Activated CD8-positive, alpha-beta T cell treated with anti-CD3 and anti-CD28 coated beads for 36 hours (primary cell): ENCODE data around the gene SYNGR2. TPM values are rescaled to one million over a fixed set of nuclear protein-coding genes. Genes with fewer than 3 reads are reported as not detected.

Experiments used
- ATAC-seq: fragments of 200-7000 bp; cut with Tn5 transposase; one replicate; pipeline ENCODE4 v1.10.0; 2021; ENCODE audit warnings: mild to moderate bottlenecking, moderate library complexity
- CTCF ChIA-PET: fragments of 350-600 bp; sonication (Branson Sonifier 250); formaldehyde crosslinking; loops from one replicate; lab custom pipeline; 2021; ENCODE audit warnings: antibody characterized with exemption; lab: Charles Lee
- POLR2A ChIA-PET: fragments of 350-600 bp; sonication (Branson Sonifier 250); formaldehyde crosslinking; loops from one replicate; lab custom pipeline; 2021; ENCODE audit warnings: antibody characterized with exemption; lab: Charles Lee
- DNase-seq: peaks from one replicate; pipeline ENCODE4 v3.0.0-alpha.2; 2020
- H3K27ac Mint-ChIP-seq: one replicate; pipeline ENCODE4 v1.8.0; 2021; ENCODE audit warnings: mild to moderate bottlenecking, mixed read lengths
- H3K27me3 Mint-ChIP-seq: one replicate; pipeline ENCODE4 v1.8.0; 2021; ENCODE audit warnings: mixed read lengths
- H3K36me3 Mint-ChIP-seq: one replicate; pipeline ENCODE4 v1.8.0; 2021; ENCODE audit warnings: low read depth, mixed read lengths
- H3K4me1 Mint-ChIP-seq: one replicate; pipeline ENCODE4 v1.8.0; 2021; ENCODE audit warnings: low read depth, mixed read lengths
- H3K4me3 Mint-ChIP-seq: one replicate; pipeline ENCODE4 v1.8.0; 2021; ENCODE audit warnings: mild to moderate bottlenecking, moderate library complexity, mixed read lengths
- H3K9me3 Mint-ChIP-seq: one replicate; pipeline ENCODE4 v1.8.0; 2021; ENCODE audit warnings: mixed read lengths
- intact Hi-C: fragments of 100-400 bp; cut with micrococcal nuclease; formaldehyde crosslinking; loops from one replicate; pipeline ENCODE4 v1.10.0; 2022
- total RNA-seq, 2 experiments: library from RNA; stranded (reverse); gene quantifications; one replicate each; pipeline ENCODE4 v1.2.3, GENCODE V29; 2021
- TF ChIP-seq, protein P1 (sequence below): fragments of 200-600 bp; IDR thresholded peaks from one replicate; pipeline ENCODE4 v1.8.0; 2022; ENCODE audit warnings: antibody characterized with exemption, mild to moderate bottlenecking

Gene SYNGR2
- total RNA-seq, 2 experiments from 2014 or later = 92.6 to 95.1 TPM

DNA sequence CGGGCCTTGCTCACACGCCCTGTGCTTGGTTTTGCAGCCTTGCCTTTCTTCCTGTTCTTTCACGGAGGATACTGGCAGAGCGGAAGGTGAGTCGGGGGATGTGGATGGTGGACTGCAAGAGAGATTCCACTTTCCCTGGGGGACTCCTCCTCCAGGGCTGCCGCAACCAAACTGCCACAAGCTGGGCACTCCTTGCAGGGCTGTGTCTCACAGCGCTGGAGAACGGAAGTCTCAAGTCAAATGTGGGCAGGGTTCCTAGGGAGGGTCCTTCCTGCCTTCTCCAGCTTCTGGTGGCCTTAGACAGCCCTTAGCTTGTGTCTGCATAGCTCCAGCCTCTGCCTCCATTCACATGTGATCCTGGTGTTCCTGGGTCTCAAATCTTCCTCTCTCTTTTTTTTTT is 34.3 kb downstream of the SYNGR2 start:
- no peaks in the 10 kb centered on the region for H3K36me3 Mint-ChIP-seq
- H3K27ac Mint-ChIP-seq = no peak overlapping the region
- ATAC-seq (no peak), DNase-seq (no peak)
- H3K4me1 Mint-ChIP-seq = no peaks in the 10 kb centered on the region
- TF ChIP-seq, protein P1, sequence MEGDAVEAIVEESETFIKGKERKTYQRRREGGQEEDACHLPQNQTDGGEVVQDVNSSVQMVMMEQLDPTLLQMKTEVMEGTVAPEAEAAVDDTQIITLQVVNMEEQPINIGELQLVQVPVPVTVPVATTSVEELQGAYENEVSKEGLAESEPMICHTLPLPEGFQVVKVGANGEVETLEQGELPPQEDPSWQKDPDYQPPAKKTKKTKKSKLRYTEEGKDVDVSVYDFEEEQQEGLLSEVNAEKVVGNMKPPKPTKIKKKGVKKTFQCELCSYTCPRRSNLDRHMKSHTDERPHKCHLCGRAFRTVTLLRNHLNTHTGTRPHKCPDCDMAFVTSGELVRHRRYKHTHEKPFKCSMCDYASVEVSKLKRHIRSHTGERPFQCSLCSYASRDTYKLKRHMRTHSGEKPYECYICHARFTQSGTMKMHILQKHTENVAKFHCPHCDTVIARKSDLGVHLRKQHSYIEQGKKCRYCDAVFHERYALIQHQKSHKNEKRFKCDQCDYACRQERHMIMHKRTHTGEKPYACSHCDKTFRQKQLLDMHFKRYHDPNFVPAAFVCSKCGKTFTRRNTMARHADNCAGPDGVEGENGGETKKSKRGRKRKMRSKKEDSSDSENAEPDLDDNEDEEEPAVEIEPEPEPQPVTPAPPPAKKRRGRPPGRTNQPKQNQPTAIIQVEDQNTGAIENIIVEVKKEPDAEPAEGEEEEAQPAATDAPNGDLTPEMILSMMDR = no peak
- CTCF ChIA-PET = interaction anchor here (0.6 to 0.9 kb wide), 3 partner anchors 22 to 109 kb away, joined by 3 read pairs; no protein-coding TSS in a partner anchor
- no peak overlapping the region for H3K4me3 Mint-ChIP-seq
- no peaks in the 10 kb centered on the region for H3K27me3 Mint-ChIP-seq
- POLR2A ChIA-PET = no interaction called here
- intact Hi-C loops = no loop called here
- H3K9me3 Mint-ChIP-seq = no peaks in the 10 kb centered on the region

DNA sequence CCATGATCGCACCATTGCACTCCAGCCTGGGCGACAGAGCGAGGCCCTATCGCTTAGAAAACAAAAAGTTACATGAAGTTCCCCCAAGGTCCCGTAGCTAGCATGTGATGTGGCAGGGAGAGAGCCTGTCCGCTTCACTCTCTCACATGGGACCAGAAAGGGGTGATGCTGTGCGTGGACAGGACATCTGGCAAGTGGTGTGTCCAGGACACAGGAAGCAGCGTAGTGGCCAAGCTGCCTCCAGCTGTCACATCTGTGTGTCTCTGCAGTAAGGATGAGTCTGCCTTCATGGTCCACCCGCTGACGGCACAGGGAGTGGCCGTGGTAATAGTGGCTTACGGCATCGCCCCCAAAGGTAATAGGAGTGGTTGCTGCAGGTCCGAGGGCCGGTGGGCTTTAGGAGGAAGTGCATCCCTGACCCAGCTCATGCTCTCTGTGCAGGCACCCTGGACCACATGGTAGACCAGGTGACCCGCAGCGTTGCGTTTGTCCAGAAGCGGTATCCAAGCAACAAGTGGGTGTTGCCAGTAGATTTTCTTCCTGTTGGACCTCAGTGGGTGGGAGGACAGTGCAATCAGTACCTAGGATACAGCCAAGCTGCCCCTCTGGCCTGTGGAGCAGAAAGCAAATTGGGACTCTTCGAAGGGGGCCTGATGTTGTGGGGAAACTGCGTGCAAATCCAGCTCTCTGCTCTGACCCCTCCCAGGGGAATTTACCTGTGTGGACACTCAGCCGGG is 36.2 kb downstream of the SYNGR2 start:
- intact Hi-C loops = no loop called here
- Mint-ChIP-seq H3K4me1 (no peaks in the 10 kb centered on the region), H3K27me3 (no peaks in the 10 kb centered on the region), H3K4me3 (no peak overlapping the region), H3K36me3 (no peaks in the 10 kb centered on the region), H3K27ac (no peak overlapping the region), H3K9me3 (no peaks in the 10 kb centered on the region)
- TF ChIP-seq, protein P1 = no peak
- ATAC-seq (no peak), DNase-seq (no peak)
- ChIA-PET POLR2A (interaction anchor here (1.0 to 1.4 kb wide), 3 partner anchors 9 to 109 kb away, joined by 3 to 4 read pairs (median 3); no protein-coding TSS in a partner anchor), CTCF (interaction anchor here (0.6 to 1.5 kb wide), 2 partner anchors 47 to 91 kb away, joined by 3 to 4 read pairs; no protein-coding TSS in a partner anchor)

DNA sequence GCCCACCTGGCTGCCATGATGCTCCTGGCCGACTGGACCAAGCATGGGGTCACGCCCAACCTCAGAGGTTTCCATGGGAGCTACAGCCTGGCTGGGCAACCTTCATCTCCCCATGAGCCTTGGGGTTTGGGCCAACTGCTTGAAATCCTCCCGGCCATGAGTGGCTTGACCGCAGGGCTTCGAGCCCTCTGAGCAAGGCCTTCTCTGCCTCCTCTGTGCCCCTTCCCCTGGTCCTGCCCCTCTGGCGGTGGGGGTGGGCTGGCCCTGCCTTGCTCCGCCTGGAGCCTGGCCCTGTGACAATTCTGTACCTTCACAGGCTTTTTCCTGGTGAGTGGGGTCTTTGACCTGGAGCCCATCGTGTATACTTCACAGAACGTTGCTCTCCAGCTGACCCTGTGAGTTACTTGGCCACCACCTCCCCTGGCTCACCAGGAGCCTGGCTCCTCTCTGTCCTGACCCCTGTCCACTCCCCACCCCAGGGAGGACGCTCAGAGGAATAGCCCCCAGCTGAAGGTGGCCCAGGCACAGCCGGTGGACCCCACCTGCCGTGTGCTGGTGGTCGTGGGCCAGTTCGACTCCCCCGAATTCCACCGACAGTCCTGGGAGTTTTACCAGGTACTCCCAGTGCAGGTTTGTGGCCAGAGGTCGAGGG is 36.9 kb downstream of the SYNGR2 start:
- Mint-ChIP-seq H3K27ac (no peak overlapping the region), H3K9me3 (no peaks in the 10 kb centered on the region), H3K27me3 (no peaks in the 10 kb centered on the region), H3K4me1 (no peaks in the 10 kb centered on the region), H3K4me3 (no peak overlapping the region), H3K36me3 (no peaks in the 10 kb centered on the region)
- intact Hi-C loops = no loop called here
- ChIA-PET CTCF (interaction anchor here (0.6 kb wide), 1 partner anchor 92 kb away, joined by 3 read pairs; no protein-coding TSS in a partner anchor), POLR2A (no interaction called here)
- no peak for ATAC-seq
- TF ChIP-seq, protein P1 = no peak
- no peak for DNase-seq

DNA sequence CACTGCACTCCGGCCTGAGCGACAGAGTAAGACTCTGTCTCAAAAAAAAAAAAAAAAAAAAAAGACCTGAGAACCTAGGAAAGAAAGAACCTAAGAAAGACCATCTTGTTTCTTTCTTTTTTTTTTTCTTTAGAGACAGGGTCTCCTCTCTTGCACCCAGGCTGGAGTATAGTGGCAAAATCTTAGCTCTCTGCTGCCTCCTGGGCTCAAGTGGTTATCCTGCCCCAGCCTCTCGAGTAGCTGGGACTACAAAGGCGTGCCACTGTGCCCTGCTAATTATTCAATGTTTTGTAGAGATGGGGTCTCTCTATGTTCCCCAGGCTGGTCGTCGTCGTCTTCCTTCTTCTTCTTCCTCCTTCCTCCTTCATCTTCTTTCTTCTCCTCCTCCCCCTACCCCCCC is 37.9 kb downstream of the SYNGR2 start:
- intact Hi-C loops = no loop called here

More for the DNA sequence above, 37.9 kb downstream of the SYNGR2 start:
- no peaks in the 10 kb centered on the region for H3K4me1 Mint-ChIP-seq
- TF ChIP-seq, protein P1 = no peak
- ATAC-seq = no peak
- no peak for DNase-seq
- H3K4me3 Mint-ChIP-seq = no peak overlapping the region
- no peak overlapping the region for H3K27ac Mint-ChIP-seq
- H3K36me3 Mint-ChIP-seq = no peaks in the 10 kb centered on the region
- CTCF ChIA-PET = interaction anchor here (1.5 to 1.7 kb wide), 2 partner anchors 18 to 31 kb away, joined by 4 read pairs; no protein-coding TSS in a partner anchor
- POLR2A ChIA-PET = interaction anchor here (0.7 kb wide), 1 partner anchor 10 kb away, joined by 4 read pairs; no protein-coding TSS in a partner anchor
- no peaks in the 10 kb centered on the region for H3K9me3 Mint-ChIP-seq
- no peaks in the 10 kb centered on the region for H3K27me3 Mint-ChIP-seq
